Astrocyte (in vitro differentiated cells and primary cell): ENCODE measurements around the gene STAB1. TPM values are rescaled to one million over a fixed set of nuclear protein-coding genes. Genes with fewer than 3 reads are reported as not detected.

ENCODE experiments used
- DNase-seq: peaks from one replicate; pipeline ENCODE4 v3.0.0-alpha.2; 2010; ENCODE audit warnings: low read depth
- FAIRE-seq: peaks from 2 replicates; lab custom pipeline; 2011; peaks lifted over from hg19 to GRCh38; lab: Jason Lieb, UNC
- H2AFZ ChIP-seq: 2 replicates; pipeline ENCODE4 v1.6.0; 2012; ENCODE audit warnings: low read depth, low read length, inconsistent platforms
- H3K27ac ChIP-seq: 2 replicates; pipeline ENCODE4 v1.5.1; 2011; ENCODE audit warnings: low read depth, low read length, inconsistent platforms
- H3K27me3 ChIP-seq: 2 replicates; pipeline ENCODE4 v1.6.0; 2011; ENCODE audit warnings: low read length, inconsistent platforms; ENCODE audit not compliant: insufficient read depth
- H3K36me3 ChIP-seq: 2 replicates; pipeline ENCODE4 v1.5.1; 2011; ENCODE audit warnings: low read length, inconsistent platforms; ENCODE audit not compliant: insufficient read depth
- H3K4me1 ChIP-seq: 2 replicates; pipeline ENCODE4 v1.5.1; 2011; ENCODE audit warnings: low read length, inconsistent platforms; ENCODE audit not compliant: insufficient read depth
- H3K4me2 ChIP-seq: 2 replicates; pipeline ENCODE4 v1.6.0; 2012; ENCODE audit warnings: low read length, inconsistent platforms
- H3K4me3 ChIP-seq: 2 replicates; pipeline ENCODE4 v1.5.1; 2011; ENCODE audit warnings: low read depth, mild to moderate bottlenecking, low read length, inconsistent platforms; ENCODE audit not compliant: insufficient read depth
- H3K79me2 ChIP-seq: 2 replicates; pipeline ENCODE4 v1.6.0; 2012; ENCODE audit warnings: mild to moderate bottlenecking, low read length, inconsistent platforms; ENCODE audit not compliant: insufficient read depth
- H3K9ac ChIP-seq: 2 replicates; pipeline ENCODE4 v1.6.0; 2012; ENCODE audit warnings: mild to moderate bottlenecking, low read length, inconsistent platforms
- H3K9me3 ChIP-seq: 2 replicates; pipeline ENCODE4 v1.5.1; 2012; ENCODE audit warnings: low read depth, mild to moderate bottlenecking, low read length, inconsistent platforms; ENCODE audit not compliant: insufficient read depth
- H4K20me1 ChIP-seq: 2 replicates; pipeline ENCODE4 v1.6.0; 2012; ENCODE audit warnings: low read length, inconsistent platforms; ENCODE audit not compliant: insufficient read depth
- H3K27ac Mint-ChIP-seq: one replicate; pipeline ENCODE4 v1.8.0; 2021; ENCODE audit warnings: mild to moderate bottlenecking, mixed read lengths; ENCODE audit not compliant: unreplicated experiment
- H3K27me3 Mint-ChIP-seq: one replicate; pipeline ENCODE4 v1.8.0; 2021; ENCODE audit warnings: low read depth, mixed read lengths; ENCODE audit not compliant: unreplicated experiment
- H3K36me3 Mint-ChIP-seq: one replicate; pipeline ENCODE4 v1.8.0; 2021; ENCODE audit warnings: low read depth, mixed read lengths; ENCODE audit not compliant: unreplicated experiment
- H3K4me1 Mint-ChIP-seq: one replicate; pipeline ENCODE4 v1.8.0; 2021; ENCODE audit warnings: low read depth, mixed read lengths; ENCODE audit not compliant: unreplicated experiment
- H3K4me3 Mint-ChIP-seq: one replicate; pipeline ENCODE4 v1.8.0; 2021; ENCODE audit warnings: mild to moderate bottlenecking, moderate library complexity, mixed read lengths; ENCODE audit not compliant: unreplicated experiment
- H3K9me3 Mint-ChIP-seq: one replicate; pipeline ENCODE4 v1.8.0; 2021; ENCODE audit warnings: mild to moderate bottlenecking, mixed read lengths; ENCODE audit not compliant: unreplicated experiment
- EZH2 ChIP-seq: IDR thresholded peaks from 2 replicates; pipeline ENCODE4 v1.6.1; 2012; ENCODE audit warnings: mild to moderate bottlenecking, low read length, inconsistent platforms; ENCODE audit not compliant: insufficient read depth
- total RNA-seq: library from RNA; stranded (reverse); gene quantifications from 2 replicates; pipeline ENCODE4 v1.2.1, GENCODE V29; 2021
- TF ChIP-seq, protein P1 (sequence below): IDR thresholded peaks from 2 replicates; pipeline ENCODE4 v1.5.1; 2011; ENCODE audit warnings: low read depth, mild to moderate bottlenecking, inconsistent platforms, low read length, moderate library complexity; ENCODE audit not compliant: insufficient read depth

Gene STAB1
- total RNA-seq, 1 donor from 2014 or later = 0.39 TPM

DNA sequence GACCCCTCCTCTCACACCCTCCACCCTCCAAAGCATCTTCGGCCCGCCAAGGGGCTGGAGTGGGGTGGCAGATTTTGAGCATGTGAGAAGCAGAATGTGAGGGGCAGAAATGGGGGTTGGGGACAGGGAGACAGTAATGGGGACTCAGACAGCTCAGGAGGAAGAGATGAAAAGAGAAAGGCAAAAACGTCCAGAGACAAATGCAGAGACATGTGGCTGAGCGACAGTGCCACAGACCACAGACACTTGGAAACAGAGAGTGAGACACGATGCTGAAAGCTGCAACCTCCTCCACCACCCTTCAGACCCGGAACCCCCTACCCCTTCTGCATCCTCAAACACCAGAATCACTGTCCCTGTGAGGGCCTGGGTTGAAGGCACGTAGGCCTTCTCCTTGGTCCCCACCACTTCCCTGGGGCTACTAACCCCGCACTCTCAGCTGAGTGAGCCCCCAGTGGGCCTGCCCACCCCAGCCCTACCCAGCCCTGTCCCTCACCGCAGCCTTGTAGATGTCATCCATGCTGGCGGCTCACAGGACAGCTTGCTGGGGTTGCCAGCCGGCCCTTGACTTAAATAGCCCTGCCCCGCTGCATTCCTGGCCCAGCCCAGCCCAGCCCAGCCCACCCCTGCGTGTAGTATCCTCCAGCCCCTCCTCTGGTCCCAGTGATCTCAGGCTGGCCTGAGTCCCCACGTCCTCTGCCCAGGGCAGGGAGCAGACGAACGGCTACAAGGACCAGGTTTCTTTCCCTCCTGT, 41.5 kb upstream of the STAB1 start, which contains the start of gene TNNC1:
Gene TNNC1, minus strand, starts transcription at position 546 of the 754 bp plus-strand sequence. Its CDS starts 26 bp downstream, at position 520.
- Histone ChIP-seq H3K79me2 (peaks cover 37% of the 10 kb centered on the region), H3K4me1 (peaks cover 27% of the 10 kb centered on the region), H3K27me3 (no peaks in the 10 kb centered on the region), H3K9ac (peak within 1 kb of the TSS; percentile 91), H3K4me2 (peak within 1 kb of the TSS; percentile 98), H3K27ac (no peak within 1 kb of the TSS), H3K9me3 (no peaks in the 10 kb centered on the region), H2AFZ (peak within 1 kb of the TSS; percentile 93), H3K36me3 (peaks cover 11% of the 10 kb centered on the region), H3K4me3 (no peak within 1 kb of the TSS), H4K20me1 (peaks cover 25% of the 10 kb centered on the region)
- H3K4me1 Mint-ChIP-seq = peaks cover 19% of the 10 kb centered on the region
- TF ChIP-seq EZH2 = no peak
- TF ChIP-seq, protein P1, sequence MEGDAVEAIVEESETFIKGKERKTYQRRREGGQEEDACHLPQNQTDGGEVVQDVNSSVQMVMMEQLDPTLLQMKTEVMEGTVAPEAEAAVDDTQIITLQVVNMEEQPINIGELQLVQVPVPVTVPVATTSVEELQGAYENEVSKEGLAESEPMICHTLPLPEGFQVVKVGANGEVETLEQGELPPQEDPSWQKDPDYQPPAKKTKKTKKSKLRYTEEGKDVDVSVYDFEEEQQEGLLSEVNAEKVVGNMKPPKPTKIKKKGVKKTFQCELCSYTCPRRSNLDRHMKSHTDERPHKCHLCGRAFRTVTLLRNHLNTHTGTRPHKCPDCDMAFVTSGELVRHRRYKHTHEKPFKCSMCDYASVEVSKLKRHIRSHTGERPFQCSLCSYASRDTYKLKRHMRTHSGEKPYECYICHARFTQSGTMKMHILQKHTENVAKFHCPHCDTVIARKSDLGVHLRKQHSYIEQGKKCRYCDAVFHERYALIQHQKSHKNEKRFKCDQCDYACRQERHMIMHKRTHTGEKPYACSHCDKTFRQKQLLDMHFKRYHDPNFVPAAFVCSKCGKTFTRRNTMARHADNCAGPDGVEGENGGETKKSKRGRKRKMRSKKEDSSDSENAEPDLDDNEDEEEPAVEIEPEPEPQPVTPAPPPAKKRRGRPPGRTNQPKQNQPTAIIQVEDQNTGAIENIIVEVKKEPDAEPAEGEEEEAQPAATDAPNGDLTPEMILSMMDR = no peak
- DNase-seq (no peak), FAIRE-seq (no peak)
- no peaks in the 10 kb centered on the region for H3K9me3 Mint-ChIP-seq
- H3K27ac Mint-ChIP-seq = peak within 1 kb of the TSS; percentile 72
- H3K27me3 Mint-ChIP-seq = peaks cover 4% of the 10 kb centered on the region
- H3K36me3 Mint-ChIP-seq = peaks cover 9% of the 10 kb centered on the region
- peak within 1 kb of the TSS; percentile 89 for H3K4me3 Mint-ChIP-seq

DNA sequence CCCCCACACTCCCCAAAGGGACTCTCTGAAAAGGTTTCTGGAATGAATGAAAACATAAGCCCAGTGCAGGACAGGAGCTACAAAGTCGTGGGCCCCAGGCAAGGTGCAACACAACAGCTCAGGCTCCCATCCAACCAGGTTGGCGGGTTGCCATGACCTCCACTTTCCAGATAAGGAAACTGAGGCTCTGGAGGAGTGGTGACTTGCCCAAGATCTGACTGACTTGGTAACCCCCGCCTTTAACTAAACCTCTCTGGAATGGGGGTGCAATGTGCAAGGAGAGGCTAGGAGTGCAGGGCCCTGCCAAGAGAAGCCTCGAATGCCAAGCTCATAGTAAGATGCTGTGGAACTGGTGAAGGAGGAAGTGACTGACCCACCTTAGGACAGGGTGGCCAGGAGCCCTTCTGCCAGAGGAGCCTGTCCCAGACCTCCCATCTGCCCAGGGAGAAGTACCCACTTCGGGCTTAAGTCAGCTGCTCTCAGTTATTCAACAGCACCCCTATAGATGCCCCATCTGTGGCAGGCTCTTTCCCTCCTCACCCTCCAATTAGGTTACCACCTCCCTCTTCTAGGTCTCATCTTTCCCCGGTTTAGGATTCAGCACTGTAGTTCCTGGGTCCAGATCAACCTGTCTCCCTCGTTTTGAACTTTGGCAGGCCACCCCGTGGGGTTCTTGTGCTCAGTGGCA, 40.7 kb upstream of the STAB1 start:
- H3K4me2 ChIP-seq = peak overlapping the region; percentile 98
- FAIRE-seq = no peak
- H3K27me3 ChIP-seq = no peaks in the 10 kb centered on the region
- H3K36me3 ChIP-seq = peaks cover 18% of the 10 kb centered on the region
- Mint-ChIP-seq H3K27ac (peak overlapping the region; percentile 59), H3K9me3 (no peaks in the 10 kb centered on the region), H3K27me3 (no peaks in the 10 kb centered on the region), H3K36me3 (peaks cover 8% of the 10 kb centered on the region), H3K4me3 (peak overlapping the region; percentile 89), H3K4me1 (peaks cover 19% of the 10 kb centered on the region)
- no peak for TF ChIP-seq EZH2
- TF ChIP-seq, protein P1 = no peak
- no peak overlapping the region for H3K27ac ChIP-seq
- no peak for DNase-seq
- H3K9me3 ChIP-seq = no peaks in the 10 kb centered on the region
- H2AFZ ChIP-seq = no peak overlapping the region
- no peak overlapping the region for H3K4me3 ChIP-seq
- peaks cover 31% of the 10 kb centered on the region for H4K20me1 ChIP-seq
- H3K79me2 ChIP-seq = peaks cover 39% of the 10 kb centered on the region
- peak overlapping the region; percentile 91 for H3K9ac ChIP-seq
- peaks cover 27% of the 10 kb centered on the region for H3K4me1 ChIP-seq
